ENCODE data around the gene TRPV4. TPM values are rescaled to one million over a fixed set of nuclear protein-coding genes. Genes with fewer than 3 reads are reported as not detected.

TRPV4 gene
- total RNA-seq, 2 experiments from 2014 or later: not detected

DNA sequence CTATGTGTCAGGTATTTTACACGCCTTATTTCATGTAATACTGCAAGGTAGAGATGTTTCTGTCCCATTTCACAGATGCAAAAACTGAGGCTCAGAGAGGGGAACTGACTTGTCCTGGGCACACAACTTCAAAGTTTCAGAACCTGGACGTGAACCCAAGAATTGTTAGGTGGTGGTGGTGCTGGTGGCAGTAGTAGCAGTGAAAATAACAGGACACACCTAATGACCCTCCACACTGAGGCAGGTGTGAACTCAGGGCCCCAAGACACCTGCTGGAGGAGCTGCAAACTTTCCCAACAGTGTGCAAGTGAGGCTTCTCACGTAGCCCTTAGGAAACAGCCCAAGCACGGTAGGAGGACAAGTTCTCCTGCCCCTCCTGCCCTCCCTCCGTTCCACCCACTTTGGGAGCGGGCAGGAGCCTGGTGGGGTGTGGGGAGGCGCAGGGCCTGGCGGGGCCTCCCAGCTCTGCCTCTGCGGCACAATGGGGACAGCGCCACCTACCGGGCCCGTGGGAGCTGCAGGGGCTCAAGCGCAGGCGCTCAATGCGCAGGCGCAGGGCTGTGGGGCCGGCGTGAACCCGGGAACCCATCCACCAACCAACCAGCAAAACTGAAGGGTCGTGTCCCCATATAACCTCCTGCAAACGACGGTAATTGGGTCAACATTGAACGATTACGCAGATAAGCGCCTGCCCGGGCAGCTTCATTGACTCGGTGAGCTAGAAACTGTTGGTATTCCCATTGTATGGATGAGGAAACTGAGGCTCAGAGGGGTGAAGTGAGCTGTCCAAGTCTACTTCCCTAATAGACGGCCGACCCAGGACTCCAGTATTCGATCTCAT is 12.0 kb upstream of the TRPV4 start:
- Mint-ChIP-seq H3K36me3 (no peaks in the 10 kb centered on the region), H3K27ac (no peak overlapping the region)
- POLR2A ChIA-PET: interaction anchor here (0.8 to 1.1 kb wide), 2 partner anchors 40 to 247 kb away, joined by 3 to 6 read pairs; no protein-coding TSS in a partner anchor

DNA sequence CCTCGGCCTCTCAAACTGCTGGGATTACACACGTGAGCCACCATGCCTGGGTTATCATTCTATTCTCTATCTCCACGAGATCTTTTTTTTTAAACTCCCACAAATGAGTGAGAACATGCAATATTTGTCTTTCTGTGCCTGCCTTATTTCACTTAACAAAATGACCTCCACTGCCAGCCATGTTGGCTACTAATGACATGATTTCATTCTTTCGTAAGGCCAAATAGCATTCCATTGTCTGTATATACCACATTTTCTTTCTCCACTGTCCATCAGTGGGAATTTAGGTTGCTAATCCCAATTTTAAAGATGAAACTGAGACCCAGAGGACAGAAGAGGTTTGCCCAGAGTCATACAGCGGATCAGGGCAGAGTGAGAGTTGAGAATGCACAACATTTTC is 10.9 kb upstream of the TRPV4 start:
- DNase-seq: no peak
- ATAC-seq (ENCODE audit: low read depth): no peak
- POLR2A ChIA-PET: no interaction called here
- Mint-ChIP-seq H3K4me3 (no peak overlapping the region), H3K36me3 (no peaks in the 10 kb centered on the region), H3K4me1 (peaks cover 4% of the 10 kb centered on the region), H3K27ac (no peak overlapping the region), H3K9me3 (no peaks in the 10 kb centered on the region), H3K27me3 (peaks cover 3% of the 10 kb centered on the region)

More for the DNA sequence above, 12.0 kb upstream of the TRPV4 start:
- no peaks in the 10 kb centered on the region for H3K9me3 Mint-ChIP-seq
- H3K4me3 Mint-ChIP-seq: peak overlapping the region; percentile 56
- DNase-seq (peak; percentile 97), ATAC-seq (ENCODE audit: low read depth) (peak; percentile 93)
- H3K27me3 Mint-ChIP-seq: no peaks in the 10 kb centered on the region
- H3K4me1 Mint-ChIP-seq: peaks cover 4% of the 10 kb centered on the region

DNA sequence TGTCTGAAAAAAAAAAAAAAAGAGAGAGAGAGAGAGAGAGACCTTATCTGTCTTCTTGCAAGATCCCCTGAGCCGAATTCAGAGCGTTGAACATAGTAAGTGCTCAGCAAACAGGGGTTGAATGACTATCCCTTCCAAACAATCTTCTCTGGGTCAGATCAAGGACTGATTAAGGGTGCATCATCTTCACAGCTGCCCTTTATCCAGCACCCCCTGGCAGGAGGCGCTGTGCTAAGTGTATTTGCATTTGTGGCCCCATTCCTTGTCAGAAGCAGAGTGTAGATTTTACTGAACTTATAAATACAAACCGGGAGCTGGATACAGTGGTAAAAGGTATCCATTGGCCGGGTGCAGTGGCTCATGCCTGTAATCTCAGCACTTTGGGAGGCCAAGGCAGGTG is 8.8 kb upstream of the TRPV4 start:
- DNase-seq: no peak
- POLR2A ChIA-PET: interaction anchor here (0.7 kb wide), 1 partner anchor 783 kb away, joined by 6 read pairs; no protein-coding TSS in a partner anchor
- no peak overlapping the region for H3K4me3 Mint-ChIP-seq
- no peak overlapping the region for H3K27ac Mint-ChIP-seq
- peaks cover 2% of the 10 kb centered on the region for H3K4me1 Mint-ChIP-seq
- no peak for ATAC-seq (ENCODE audit: low read depth)
- no peaks in the 10 kb centered on the region for H3K36me3 Mint-ChIP-seq
- H3K9me3 Mint-ChIP-seq: no peaks in the 10 kb centered on the region
- H3K27me3 Mint-ChIP-seq: peaks cover 17% of the 10 kb centered on the region

DNA sequence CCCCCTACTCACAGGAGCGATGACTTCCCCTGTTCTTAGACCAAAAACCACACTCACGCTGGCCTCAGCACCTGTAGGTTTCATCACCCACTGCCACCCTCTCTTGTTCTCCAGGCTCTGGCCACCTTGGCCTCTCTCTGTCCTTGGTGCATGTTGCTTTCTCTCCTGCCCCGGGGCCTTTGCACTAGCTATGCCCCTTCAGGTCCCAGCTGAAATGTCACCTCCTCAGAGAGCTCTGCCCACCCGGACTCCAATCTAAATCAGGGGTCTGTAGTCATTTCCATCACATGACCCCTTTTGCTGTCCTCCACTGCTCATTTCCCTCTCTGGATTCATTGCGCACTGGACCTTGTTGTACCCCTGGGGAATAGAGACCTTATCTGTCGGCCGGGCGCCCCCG is 8.2 kb upstream of the TRPV4 start:
- ATAC-seq (ENCODE audit: low read depth): no peak
- Mint-ChIP-seq H3K4me1 (peaks cover 2% of the 10 kb centered on the region), H3K27ac (no peak overlapping the region), H3K36me3 (no peaks in the 10 kb centered on the region), H3K4me3 (no peak overlapping the region), H3K9me3 (no peaks in the 10 kb centered on the region), H3K27me3 (peaks cover 17% of the 10 kb centered on the region)
- no peak for DNase-seq
- POLR2A ChIA-PET: no interaction called here

DNA sequence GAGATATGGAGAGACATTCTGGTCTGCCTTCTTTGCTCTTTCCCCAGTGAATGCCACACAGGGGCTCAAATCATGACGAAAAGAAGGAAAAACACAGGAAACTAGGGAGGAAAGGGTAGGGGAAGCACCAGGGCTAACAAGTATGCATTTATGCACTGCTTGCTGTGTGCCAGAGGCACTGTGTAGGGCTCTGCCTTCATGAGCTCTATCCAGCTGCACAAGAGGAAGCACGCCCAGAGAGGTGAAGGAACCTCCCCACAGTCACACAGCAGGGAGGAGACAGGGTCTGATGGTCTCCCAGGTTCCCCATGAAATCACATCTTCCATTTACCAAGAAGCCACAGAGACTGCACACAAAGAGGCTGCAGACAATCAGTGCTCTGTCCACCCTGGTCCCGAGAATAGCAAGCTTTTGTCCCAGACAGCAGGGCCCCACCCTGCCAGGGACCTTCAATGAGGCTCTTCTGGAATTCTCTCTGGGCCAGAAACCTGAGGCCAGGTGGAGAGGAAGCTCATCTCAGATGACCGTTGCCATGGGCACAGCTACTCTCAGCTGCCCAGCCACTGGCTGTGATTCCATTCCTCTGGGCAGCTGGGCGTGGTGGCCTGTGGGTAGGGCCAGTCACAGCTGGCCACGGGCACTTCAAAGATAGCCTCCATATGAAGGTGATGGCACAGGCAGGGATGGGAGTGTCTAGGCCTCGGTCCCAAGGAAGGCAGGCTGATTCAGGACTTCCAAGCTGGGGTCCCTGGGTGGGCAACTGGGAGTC is 7.3 kb upstream of the TRPV4 start:
- Mint-ChIP-seq H3K4me3 (no peak overlapping the region), H3K27ac (no peak overlapping the region), H3K27me3 (peaks cover 19% of the 10 kb centered on the region), H3K4me1 (no peaks in the 10 kb centered on the region), H3K36me3 (no peaks in the 10 kb centered on the region), H3K9me3 (no peaks in the 10 kb centered on the region)
- ATAC-seq (ENCODE audit: low read depth): no peak
- POLR2A ChIA-PET: no interaction called here
- DNase-seq: no peak

DNA sequence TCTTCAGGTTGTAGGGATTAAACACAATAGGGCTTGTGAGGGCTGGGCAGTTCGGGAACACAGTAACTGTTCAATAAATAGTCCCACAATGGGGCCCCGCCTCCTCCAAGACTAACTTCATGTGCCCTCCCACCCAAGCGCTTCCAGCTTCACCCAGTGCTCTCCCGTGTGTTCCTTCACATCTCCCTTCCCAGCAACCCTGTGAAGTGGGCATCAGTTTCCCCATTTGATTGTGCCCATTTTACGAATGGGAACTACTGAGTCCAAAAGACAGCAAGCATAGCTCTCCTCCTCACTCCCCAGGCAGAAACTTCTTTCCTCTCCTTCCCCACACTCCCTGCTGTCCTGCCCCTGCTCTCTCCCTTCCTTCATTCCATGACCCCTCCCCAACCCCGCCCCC is 6.2 kb upstream of the TRPV4 start:
- Mint-ChIP-seq H3K27me3 (peaks cover 26% of the 10 kb centered on the region), H3K4me1 (no peaks in the 10 kb centered on the region), H3K36me3 (no peaks in the 10 kb centered on the region), H3K9me3 (no peaks in the 10 kb centered on the region), H3K4me3 (no peak overlapping the region), H3K27ac (no peak overlapping the region)
- DNase-seq (no peak), ATAC-seq (ENCODE audit: low read depth) (no peak)
- POLR2A ChIA-PET: no interaction called here

DNA sequence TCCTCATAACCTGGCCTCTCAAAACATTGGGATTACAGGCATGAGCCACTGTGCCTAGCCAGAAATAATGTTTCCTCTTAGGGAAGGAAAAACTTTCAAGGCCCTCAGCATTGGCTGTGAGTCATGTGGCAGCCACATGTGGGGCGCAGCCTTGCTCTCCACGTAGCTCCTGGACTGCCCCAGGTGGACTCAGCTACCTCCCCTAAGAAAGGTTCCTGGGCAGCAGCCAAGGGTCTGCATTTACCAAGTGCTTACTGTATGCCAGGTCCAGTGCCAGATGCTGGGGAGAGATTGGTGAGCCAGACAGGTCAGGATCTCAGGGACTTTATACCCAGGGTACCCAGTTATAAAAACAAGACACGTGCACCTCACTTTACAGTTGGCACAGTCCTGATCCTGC is 3.7 kb upstream of the TRPV4 start:
- DNase-seq: no peak
- H3K27me3 Mint-ChIP-seq: peaks cover 39% of the 10 kb centered on the region
- ATAC-seq (ENCODE audit: low read depth): no peak
- H3K9me3 Mint-ChIP-seq: no peaks in the 10 kb centered on the region
- POLR2A ChIA-PET: no interaction called here
- no peaks in the 10 kb centered on the region for H3K36me3 Mint-ChIP-seq
- no peak overlapping the region for H3K27ac Mint-ChIP-seq
- peaks cover 3% of the 10 kb centered on the region for H3K4me1 Mint-ChIP-seq
- no peak overlapping the region for H3K4me3 Mint-ChIP-seq

DNA sequence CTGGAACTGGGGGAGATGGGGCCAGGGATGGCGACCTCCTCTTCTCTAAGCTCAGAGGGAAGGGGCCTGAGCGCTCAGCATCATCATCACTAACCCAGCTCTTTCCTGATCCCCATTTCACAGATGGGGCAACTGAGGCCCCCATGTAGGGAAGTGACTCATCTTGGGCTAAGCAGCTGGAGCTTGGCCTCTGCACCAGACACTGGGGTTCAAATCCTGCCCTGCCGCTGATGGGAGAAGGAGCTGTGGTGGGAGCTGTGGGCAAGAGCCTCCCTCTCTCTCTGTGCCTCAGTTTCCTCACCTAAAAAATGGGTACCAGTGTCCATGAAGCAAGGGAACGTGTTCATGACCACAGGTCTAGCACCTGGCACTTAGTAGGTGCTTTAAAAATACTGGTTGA is 2.6 kb upstream of the TRPV4 start:
- Mint-ChIP-seq H3K9me3 (no peaks in the 10 kb centered on the region), H3K27ac (no peak overlapping the region), H3K36me3 (no peaks in the 10 kb centered on the region), H3K4me3 (no peak overlapping the region), H3K4me1 (peaks cover 3% of the 10 kb centered on the region), H3K27me3 (peaks cover 43% of the 10 kb centered on the region)
- POLR2A ChIA-PET: no interaction called here
- DNase-seq (no peak), ATAC-seq (ENCODE audit: low read depth) (no peak)

DNA sequence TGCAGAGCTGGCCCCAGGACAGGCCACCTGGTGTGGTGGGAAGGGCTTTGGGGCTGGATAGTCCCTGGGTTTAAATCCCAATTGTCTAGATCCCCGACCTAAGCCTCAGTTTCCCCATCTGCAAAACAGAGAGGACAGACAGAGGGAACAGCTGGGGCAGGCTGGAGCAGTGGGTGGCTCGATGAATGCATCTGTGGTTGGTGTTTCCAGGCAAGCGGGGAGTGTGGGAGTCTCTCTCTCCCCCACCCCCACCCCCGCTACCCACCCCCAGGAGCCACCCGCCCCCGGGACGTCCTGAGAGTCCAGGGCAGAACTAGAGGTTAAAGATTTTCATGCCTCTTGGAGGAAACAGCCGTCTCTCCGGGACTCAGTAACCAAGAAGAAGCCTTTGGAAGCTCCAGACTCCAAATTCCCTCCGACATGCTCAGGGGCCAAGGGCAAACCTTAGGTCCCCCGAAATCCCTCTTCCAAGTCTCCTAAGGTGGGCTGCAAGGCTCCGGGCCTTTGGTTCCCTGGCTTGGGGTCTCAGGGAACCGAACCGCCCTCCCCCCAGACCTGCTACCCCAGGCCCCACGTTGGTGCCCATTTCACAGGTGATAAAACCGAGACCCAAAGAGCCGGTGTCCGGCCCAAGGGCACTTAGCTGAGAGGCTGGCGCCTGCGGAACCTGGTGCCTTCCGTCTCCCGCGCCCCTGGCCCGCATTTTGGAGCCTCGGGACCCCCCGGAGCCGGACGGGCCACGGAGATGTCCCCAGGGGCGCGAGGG is 474 bp downstream of the TRPV4 start:
- Mint-ChIP-seq H3K27me3 (peaks cover 37% of the 10 kb centered on the region), H3K9me3 (no peaks in the 10 kb centered on the region), H3K27ac (no peak overlapping the region), H3K36me3 (no peaks in the 10 kb centered on the region), H3K4me1 (peaks cover 8% of the 10 kb centered on the region), H3K4me3 (no peak overlapping the region)
- DNase-seq (no peak), ATAC-seq (ENCODE audit: low read depth) (no peak)
- POLR2A ChIA-PET: interaction anchor here (0.6 kb wide), 1 partner anchor 49 kb away, joined by 3 read pairs; no protein-coding TSS in a partner anchor

DNA sequence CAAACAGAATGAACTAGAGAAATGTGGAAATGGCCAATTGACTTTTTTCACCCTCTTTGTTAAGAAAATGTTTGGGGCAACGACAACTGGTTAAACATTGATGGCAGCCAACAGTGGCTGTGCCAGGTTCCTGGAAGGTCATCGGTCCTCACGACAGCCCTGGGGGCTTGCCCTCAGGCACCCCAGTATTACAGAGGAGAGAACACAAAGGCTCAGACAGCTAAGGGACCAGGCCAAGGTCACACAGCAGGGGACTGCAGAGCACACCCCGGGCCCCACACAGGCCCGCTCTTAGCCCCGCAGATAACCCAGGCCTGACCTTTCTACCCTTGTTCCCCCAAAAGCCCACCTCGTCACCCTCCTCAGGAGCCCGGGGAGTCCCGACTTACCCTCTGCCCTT is 1.3 kb downstream of the TRPV4 start:
- peaks cover 30% of the 10 kb centered on the region for H3K27me3 Mint-ChIP-seq
- H3K27ac Mint-ChIP-seq: no peak overlapping the region
- H3K4me3 Mint-ChIP-seq: no peak overlapping the region
- POLR2A ChIA-PET: interaction anchor here (0.6 kb wide), 1 partner anchor 50 kb away, joined by 3 read pairs; no protein-coding TSS in a partner anchor
- H3K36me3 Mint-ChIP-seq: no peaks in the 10 kb centered on the region
- DNase-seq (no peak), ATAC-seq (ENCODE audit: low read depth) (no peak)
- peaks cover 13% of the 10 kb centered on the region for H3K4me1 Mint-ChIP-seq
- no peaks in the 10 kb centered on the region for H3K9me3 Mint-ChIP-seq

DNA sequence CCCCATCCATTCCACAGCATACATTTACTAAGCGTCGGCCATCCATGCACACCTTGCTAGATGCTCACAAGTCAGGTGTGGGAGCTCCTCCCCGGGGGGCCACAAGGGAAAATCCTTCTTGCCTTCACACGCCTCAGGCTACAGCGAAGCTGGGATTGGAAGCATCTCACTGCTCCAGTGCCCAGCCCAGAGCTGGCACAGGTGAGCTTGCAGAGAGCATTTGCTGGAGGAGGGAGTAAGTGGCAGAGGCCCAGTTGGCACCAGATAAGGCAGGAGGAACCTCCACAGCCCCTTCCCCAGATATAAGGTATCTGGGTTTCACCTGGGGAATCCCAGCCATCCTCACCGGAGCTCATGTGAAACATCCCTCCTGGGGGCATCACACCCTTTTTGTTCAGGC is 1.8 kb downstream of the TRPV4 start:
- ATAC-seq (ENCODE audit: low read depth) (no peak), DNase-seq (no peak)
- H3K36me3 Mint-ChIP-seq: no peaks in the 10 kb centered on the region
- H3K4me1 Mint-ChIP-seq: peaks cover 15% of the 10 kb centered on the region
- H3K9me3 Mint-ChIP-seq: no peaks in the 10 kb centered on the region
- peaks cover 30% of the 10 kb centered on the region for H3K27me3 Mint-ChIP-seq
- no peak overlapping the region for H3K4me3 Mint-ChIP-seq
- H3K27ac Mint-ChIP-seq: no peak overlapping the region
- POLR2A ChIA-PET: no interaction called here

DNA sequence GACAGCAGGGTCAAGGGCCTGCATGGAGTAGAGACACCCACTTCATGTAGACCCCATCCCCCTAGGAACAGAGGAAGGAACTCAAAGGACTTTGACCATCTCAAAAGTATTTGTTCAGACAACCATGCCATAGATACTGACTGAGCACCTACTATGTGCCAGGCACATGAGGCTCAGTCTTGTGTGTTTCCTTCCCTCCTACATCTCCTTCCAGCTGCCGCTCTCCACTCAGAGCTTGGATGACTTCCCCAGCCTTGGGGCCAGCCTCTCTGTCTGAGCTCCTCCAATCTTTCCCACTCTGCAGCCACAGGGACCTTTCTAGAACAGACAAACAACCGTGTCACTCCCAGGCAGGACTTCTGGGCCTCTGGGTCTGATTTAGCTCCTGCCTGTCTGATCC is 2.5 kb downstream of the TRPV4 start:
- H3K27ac Mint-ChIP-seq: no peak overlapping the region
- H3K4me3 Mint-ChIP-seq: no peak overlapping the region
- no peaks in the 10 kb centered on the region for H3K9me3 Mint-ChIP-seq
- POLR2A ChIA-PET: no interaction called here
- ATAC-seq (ENCODE audit: low read depth) (no peak), DNase-seq (no peak)
- peaks cover 16% of the 10 kb centered on the region for H3K4me1 Mint-ChIP-seq
- no peaks in the 10 kb centered on the region for H3K36me3 Mint-ChIP-seq
- H3K27me3 Mint-ChIP-seq: peaks cover 28% of the 10 kb centered on the region

DNA sequence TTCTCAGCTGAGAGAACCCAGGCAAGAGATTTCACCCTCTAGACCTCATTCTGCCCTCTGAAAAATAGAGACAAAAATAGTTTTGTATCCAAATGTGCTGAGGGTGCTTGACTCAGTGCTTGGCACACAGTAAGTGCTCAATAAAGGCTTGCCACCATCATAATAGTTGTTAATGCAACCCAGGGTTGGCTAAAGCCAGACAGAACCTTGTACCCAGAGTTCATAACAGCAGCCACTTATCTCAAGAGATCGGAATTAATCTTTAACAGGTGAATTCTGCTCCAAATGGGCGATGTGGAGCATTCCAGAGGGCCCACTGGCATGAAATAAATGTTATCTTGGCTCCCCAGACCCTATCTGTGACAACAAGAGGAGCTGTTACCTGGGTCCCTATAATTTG is 2.9 kb downstream of the TRPV4 start:
- no peak for ATAC-seq (ENCODE audit: low read depth)
- Mint-ChIP-seq H3K4me3 (no peak overlapping the region), H3K9me3 (no peaks in the 10 kb centered on the region), H3K36me3 (no peaks in the 10 kb centered on the region), H3K27ac (no peak overlapping the region), H3K27me3 (peaks cover 28% of the 10 kb centered on the region), H3K4me1 (peaks cover 16% of the 10 kb centered on the region)
- DNase-seq: no peak
- POLR2A ChIA-PET: no interaction called here
